Measurements from ENCODE around the gene OR2AJ1. TPM values are rescaled to one million over a fixed set of nuclear protein-coding genes. Genes with fewer than 3 reads are reported as not detected.

The OR2AJ1 gene
- total RNA-seq, 1 experiment from 2014 or later, result not detected

DNA sequence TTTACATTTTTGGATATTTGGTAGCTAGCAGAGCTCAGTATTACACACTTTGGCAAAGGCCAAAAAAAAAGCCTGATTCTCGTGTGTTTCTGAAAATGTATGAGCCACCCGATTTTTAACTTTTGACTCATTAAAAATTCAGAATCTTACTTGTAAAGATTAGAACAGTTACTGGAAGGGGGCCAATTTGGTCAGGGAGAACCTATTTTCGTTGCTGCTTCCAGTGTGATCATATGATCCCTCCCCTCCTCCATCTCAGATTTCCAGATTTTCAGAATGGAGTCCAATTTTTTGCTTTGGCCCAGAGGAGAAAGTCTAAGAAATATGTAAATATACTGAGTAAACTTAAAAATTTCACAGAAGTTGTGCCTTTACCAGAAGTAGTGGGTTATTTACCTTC lies 37.1 kb downstream of the OR2AJ1 start:
- no peak for DNase-seq (ENCODE audit: low read depth)

- DNase-seq (ENCODE audit: low read depth), result no peak
Observed at GRCh38 chr1:247962911-247963588, 38.4 kb downstream of the OR2AJ1 start.

GRCh38 chr1:247964933-247965332 lies 40.2 kb downstream of the OR2AJ1 start, which contains the start of gene OR2AK2:
Gene OR2AK2 (plus strand): TSS chr1:247965233. CDS start chr1:247965377, 144 bp downstream.
- DNase-seq (ENCODE audit: low read depth), result no peak

DNA sequence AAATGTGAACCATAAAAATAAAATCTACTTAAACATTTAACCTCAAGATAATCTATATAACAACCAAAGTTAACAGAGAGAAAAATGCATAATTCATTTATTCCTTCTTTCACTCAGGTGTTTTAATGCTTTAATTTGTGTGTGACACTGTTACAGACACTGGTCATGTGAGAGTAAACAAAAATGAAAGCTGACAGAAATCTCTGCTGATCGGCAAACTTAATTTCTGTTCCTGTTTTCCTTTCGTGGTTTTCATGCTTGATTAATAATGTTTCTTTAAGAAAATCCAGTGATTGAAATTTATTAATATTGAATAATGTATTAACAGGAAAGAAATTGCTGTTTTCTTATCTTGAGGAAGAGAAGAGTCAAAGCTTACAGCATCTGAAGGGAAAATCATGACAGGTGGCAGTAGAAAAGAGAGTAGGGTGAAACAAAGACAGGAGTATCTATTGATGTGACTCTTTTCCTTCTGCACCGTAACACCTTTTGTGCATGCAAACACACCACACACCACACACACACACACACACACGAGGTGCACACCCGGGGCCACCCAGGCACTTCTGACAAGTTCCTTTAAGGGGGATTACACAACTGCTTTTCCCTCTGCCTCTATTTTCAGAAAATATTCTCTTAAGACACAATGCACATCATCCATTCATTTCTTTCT lies 42.0 kb downstream of the OR2AJ1 start:
- DNase-seq (ENCODE audit: low read depth), result no peak

Other genes starting within 250 kb of the OR2AJ1 start
- gene OR13G1, start 245.2 kb upstream of the OR2AJ1 start, total RNA-seq (2014; rRNA removed), result not detected in 2 replicates
- not detected in 2 replicates for gene OR6F1, start 208.2 kb upstream of the OR2AJ1 start, total RNA-seq (2014; rRNA removed)
- gene OR14K1, start 186.3 kb upstream of the OR2AJ1 start, total RNA-seq (2014; rRNA removed), result not detected in 2 replicates
- gene OR14A2, start 176.7 kb upstream of the OR2AJ1 start, total RNA-seq (2014; rRNA removed), result not detected in 2 replicates
- gene OR1C1, start 164.3 kb upstream of the OR2AJ1 start, total RNA-seq (2014; rRNA removed), result not detected in 2 replicates
- gene OR14A16, start 100.8 kb upstream of the OR2AJ1 start, total RNA-seq (2014; rRNA removed), result not detected in 2 replicates
- gene OR11L1, start 83.0 kb upstream of the OR2AJ1 start, total RNA-seq (2014; rRNA removed), result not detected in 2 replicates
- gene TRIM58, start 67.7 kb upstream of the OR2AJ1 start, total RNA-seq (2014; rRNA removed), result not detected in 2 replicates
- gene OR2W3, start 29.3 kb upstream of the OR2AJ1 start, total RNA-seq (2014; rRNA removed), result not detected in 2 replicates
- not detected in 2 replicates for gene OR2T8, start 4.6 kb upstream of the OR2AJ1 start, total RNA-seq (2014; rRNA removed)
- not detected in 2 replicates for gene OR2L8, start 24.0 kb downstream of the OR2AJ1 start, total RNA-seq (2014; rRNA removed)
- not detected in 2 replicates for gene OR2AK2, start 40.3 kb downstream of the OR2AJ1 start, total RNA-seq (2014; rRNA removed)
- gene OR2L5, start 88.8 kb downstream of the OR2AJ1 start, total RNA-seq (2014; rRNA removed), result not detected in 2 replicates
- not detected in 2 replicates for gene OR2L2, start 105.2 kb downstream of the OR2AJ1 start, total RNA-seq (2014; rRNA removed)
- not detected in 2 replicates for gene OR2L3, start 121.9 kb downstream of the OR2AJ1 start, total RNA-seq (2014; rRNA removed)
- gene OR2L13, start 170.3 kb downstream of the OR2AJ1 start, total RNA-seq (2014; rRNA removed), result not detected in 2 replicates
- not detected in 2 replicates for gene OR2M5, start 220.3 kb downstream of the OR2AJ1 start, total RNA-seq (2014; rRNA removed)
- not detected in 2 replicates for gene OR2M2, start 249.9 kb downstream of the OR2AJ1 start, total RNA-seq (2014; rRNA removed)